GM12874 (cell line): Measurements from ENCODE around the gene EDEM1.

Experiments used
- CTCF ChIP-seq: IDR thresholded peaks from 2 replicates; pipeline ENCODE4 v1.5.1; 2011; ENCODE audit warnings: low read depth, mild to moderate bottlenecking, control low read depth, low read length, moderate library complexity; ENCODE audit not compliant: insufficient read depth

Gene EDEM1

GRCh38 chr3:5190147-5190791 is 2.8 kb downstream of the EDEM1 start:
- TF ChIP-seq CTCF: no peak

DNA sequence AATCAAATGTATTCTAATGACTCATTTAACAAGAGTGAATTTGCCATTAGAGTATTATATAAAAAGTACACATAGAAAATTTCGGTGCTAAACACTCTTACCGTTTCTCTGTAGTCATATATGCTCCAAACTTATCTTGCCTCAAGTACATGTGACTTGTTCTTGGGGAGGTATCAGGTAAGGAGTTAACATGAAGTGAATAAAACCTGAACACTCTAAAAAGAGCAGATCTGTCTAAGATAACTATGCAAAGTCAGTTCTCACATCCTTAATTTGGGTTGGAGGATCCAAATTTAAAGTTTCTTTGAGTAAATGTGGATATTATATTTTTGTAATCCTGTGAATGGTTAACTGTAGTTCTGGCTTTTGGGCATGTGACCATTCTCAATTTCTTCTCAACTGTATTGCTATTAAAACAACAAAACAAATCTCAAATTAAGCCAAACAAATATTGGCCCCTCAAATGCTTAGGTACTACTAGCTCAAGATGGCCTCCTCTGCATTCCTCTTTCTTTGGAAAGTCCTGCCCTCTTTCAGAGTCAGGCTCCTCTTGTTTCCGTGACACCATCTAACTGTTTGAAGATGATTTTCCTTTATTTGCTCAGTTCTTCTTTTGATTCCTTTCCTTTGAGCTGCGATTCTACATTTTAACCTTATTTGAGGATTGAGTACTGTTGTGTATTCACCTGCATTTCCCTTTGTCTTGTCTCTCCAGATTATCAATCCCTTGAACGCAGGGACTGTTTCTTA is 4.2 kb downstream of the EDEM1 start:
- no peak for TF ChIP-seq CTCF

GRCh38 chr3:5192571-5193365 is 5.3 kb downstream of the EDEM1 start:
- no peak for TF ChIP-seq CTCF

- no peak for TF ChIP-seq CTCF
Observed at GRCh38 chr3:5194341-5194740, 6.8 kb downstream of the EDEM1 start.

GRCh38 chr3:5194801-5195509 is 7.4 kb downstream of the EDEM1 start:
- no peak for TF ChIP-seq CTCF

GRCh38 chr3:5195605-5196004 is 8.1 kb downstream of the EDEM1 start:
- TF ChIP-seq CTCF: no peak

GRCh38 chr3:5197022-5197421 is 9.5 kb downstream of the EDEM1 start:
- no peak for TF ChIP-seq CTCF
